GM21619 (cell line): ENCODE results near the gene CST6.
"Not testable (repeated sequence)": the region's sequence is repeated elsewhere in the genome, so short reads cannot be mapped to it uniquely, and the experiment has no call there.

Experiments used
- ATAC-seq: cut with Tn5 transposase; IDR thresholded peaks from one replicate; pipeline ENCODE4 v1.9.1; 2021; ENCODE audit not compliant: unreplicated experiment

Gene CST6

GRCh38 chr11:66013762-66014100 lies 1.9 kb downstream of the CST6 start:
- no peak for ATAC-seq

GRCh38 chr11:66014804-66015453 lies 3.1 kb downstream of the CST6 start:
- ATAC-seq: no peak

GRCh38 chr11:66015454-66015881 lies 3.7 kb downstream of the CST6 start:
- no peak for ATAC-seq

GRCh38 chr11:66015936-66016792 lies 4.4 kb downstream of the CST6 start:
- ATAC-seq: no peak

- ATAC-seq: no peak
Observed at GRCh38 chr11:66016793-66017177, 5.0 kb downstream of the CST6 start.

GRCh38 chr11:66017321-66017720 lies 5.5 kb downstream of the CST6 start:
- no peak for ATAC-seq

- ATAC-seq: no peak
Observed at GRCh38 chr11:66020212-66020611, 8.4 kb downstream of the CST6 start.

- ATAC-seq: no peak
Observed at GRCh38 chr11:66020618-66021357, 9.0 kb downstream of the CST6 start.

- ATAC-seq: no peak
Observed at GRCh38 chr11:66022401-66023185, 10.8 kb downstream of the CST6 start.

- not testable (repeated sequence) for ATAC-seq
Observed at GRCh38 chr11:66023186-66023440, 11.3 kb downstream of the CST6 start.

GRCh38 chr11:66026017-66026529 lies 14.3 kb downstream of the CST6 start, which contains the start of gene CATSPER1:
Gene CATSPER1, minus strand, starts transcription at chr11:66026479. Its CDS starts 100 bp downstream, at chr11:66026379.
- ATAC-seq: no peak

- ATAC-seq: no peak
Observed at GRCh38 chr11:66032957-66033735, 21.3 kb downstream of the CST6 start.

GRCh38 chr11:66035653-66036333 lies 24.0 kb downstream of the CST6 start:
- ATAC-seq: no peak

GRCh38 chr11:66036334-66036710 lies 24.5 kb downstream of the CST6 start:
- ATAC-seq: no peak

- no peak for ATAC-seq
Observed at GRCh38 chr11:66037327-66037726, 25.5 kb downstream of the CST6 start.

GRCh38 chr11:66039765-66040164 lies 28.0 kb downstream of the CST6 start:
- no peak for ATAC-seq

- ATAC-seq: no peak
Observed at GRCh38 chr11:66042227-66042995, 30.6 kb downstream of the CST6 start.

GRCh38 chr11:66042996-66043906 lies 31.4 kb downstream of the CST6 start:
- no peak for ATAC-seq
